ENCODE results near the gene CLMN. TPM values are rescaled to one million over a fixed set of nuclear protein-coding genes. Genes with fewer than 3 reads are reported as not detected.
"Not testable (repeated sequence)": the region's sequence is repeated elsewhere in the genome, so short reads cannot be mapped to it uniquely, and the experiment has no call there.

CLMN gene
- total RNA-seq, 1 donor: 1.1 TPM

DNA sequence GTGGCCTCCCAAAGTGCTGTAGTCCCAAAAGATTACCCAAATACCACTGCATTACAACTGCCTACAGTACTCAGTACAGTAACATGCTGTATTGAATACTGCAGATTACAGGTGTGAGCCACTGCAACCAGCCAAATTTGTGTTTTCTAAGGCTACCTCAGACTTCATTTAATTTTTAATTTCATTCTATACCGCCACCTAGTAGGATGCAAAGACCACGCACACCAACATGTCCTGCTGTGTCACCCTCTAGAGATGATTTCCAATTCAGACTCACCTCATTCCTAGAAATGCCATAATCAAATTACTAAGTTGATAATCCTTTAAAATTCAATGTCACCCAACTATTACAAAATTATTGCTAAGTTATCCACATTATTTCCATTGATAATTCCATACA is 177.5 kb downstream of the CLMN start:
- Histone ChIP-seq H3K36me3 (ENCODE audit: insufficient read depth, low read length) (no peaks in the 10 kb centered on the region), H3K4me2 (ENCODE audit: insufficient read depth, low read length) (no peak overlapping the region), H3K27ac (ENCODE audit: low read depth, low read length) (no peak overlapping the region), H4K20me1 (ENCODE audit: insufficient read depth, low read length) (peaks cover 35% of the 10 kb centered on the region), H3K4me3 (ENCODE audit: insufficient read depth, low read length) (no peak overlapping the region), H2AFZ (ENCODE audit: low read length) (no peak overlapping the region), H3K9me3 (ENCODE audit: low read depth, low read length) (no peaks in the 10 kb centered on the region), H3K4me1 (ENCODE audit: insufficient read depth, low read length) (peaks cover 16% of the 10 kb centered on the region), H3K27me3 (ENCODE audit: insufficient read depth, low read length) (no peaks in the 10 kb centered on the region), H3K79me2 (ENCODE audit: insufficient read depth, low read length) (peaks cover 94% of the 10 kb centered on the region)
- TF ChIP-seq, protein P1, sequence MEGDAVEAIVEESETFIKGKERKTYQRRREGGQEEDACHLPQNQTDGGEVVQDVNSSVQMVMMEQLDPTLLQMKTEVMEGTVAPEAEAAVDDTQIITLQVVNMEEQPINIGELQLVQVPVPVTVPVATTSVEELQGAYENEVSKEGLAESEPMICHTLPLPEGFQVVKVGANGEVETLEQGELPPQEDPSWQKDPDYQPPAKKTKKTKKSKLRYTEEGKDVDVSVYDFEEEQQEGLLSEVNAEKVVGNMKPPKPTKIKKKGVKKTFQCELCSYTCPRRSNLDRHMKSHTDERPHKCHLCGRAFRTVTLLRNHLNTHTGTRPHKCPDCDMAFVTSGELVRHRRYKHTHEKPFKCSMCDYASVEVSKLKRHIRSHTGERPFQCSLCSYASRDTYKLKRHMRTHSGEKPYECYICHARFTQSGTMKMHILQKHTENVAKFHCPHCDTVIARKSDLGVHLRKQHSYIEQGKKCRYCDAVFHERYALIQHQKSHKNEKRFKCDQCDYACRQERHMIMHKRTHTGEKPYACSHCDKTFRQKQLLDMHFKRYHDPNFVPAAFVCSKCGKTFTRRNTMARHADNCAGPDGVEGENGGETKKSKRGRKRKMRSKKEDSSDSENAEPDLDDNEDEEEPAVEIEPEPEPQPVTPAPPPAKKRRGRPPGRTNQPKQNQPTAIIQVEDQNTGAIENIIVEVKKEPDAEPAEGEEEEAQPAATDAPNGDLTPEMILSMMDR (IDR thresholded peaks at IDR 0.05; ENCODE audit: extremely low read depth, low read depth, low read length): no peak
- DNase-seq (ENCODE audit: insufficient read length, low spot score, missing footprints): no peak

DNA sequence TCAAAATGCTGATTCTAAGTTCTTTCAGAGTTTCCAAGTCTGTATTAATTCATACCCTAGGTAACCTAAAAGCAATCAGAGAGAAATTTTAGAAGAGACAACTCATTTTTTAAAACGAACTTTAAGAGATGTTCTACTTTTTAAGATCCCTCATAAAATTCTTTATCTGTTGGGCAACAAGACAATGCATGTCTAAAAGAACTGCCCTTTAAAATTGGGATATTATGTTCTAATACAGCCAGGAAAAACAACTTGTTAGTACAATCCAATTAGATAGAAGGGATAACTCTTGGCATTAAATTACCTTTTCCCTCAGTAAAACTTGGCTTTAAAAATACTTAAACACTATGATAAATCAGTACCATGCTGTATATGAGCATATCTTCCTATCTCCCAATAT is 178.0 kb downstream of the CLMN start:
- Histone ChIP-seq H3K4me3 (ENCODE audit: insufficient read depth, low read length) (no peak overlapping the region), H3K4me2 (ENCODE audit: insufficient read depth, low read length) (no peak overlapping the region), H3K27me3 (ENCODE audit: insufficient read depth, low read length) (no peaks in the 10 kb centered on the region), H3K36me3 (ENCODE audit: insufficient read depth, low read length) (no peaks in the 10 kb centered on the region), H3K79me2 (ENCODE audit: insufficient read depth, low read length) (peaks cover 94% of the 10 kb centered on the region), H3K27ac (ENCODE audit: low read depth, low read length) (no peak overlapping the region), H2AFZ (ENCODE audit: low read length) (no peak overlapping the region), H4K20me1 (ENCODE audit: insufficient read depth, low read length) (peaks cover 39% of the 10 kb centered on the region), H3K9me3 (ENCODE audit: low read depth, low read length) (no peaks in the 10 kb centered on the region), H3K4me1 (ENCODE audit: insufficient read depth, low read length) (peaks cover 16% of the 10 kb centered on the region)
- TF ChIP-seq, protein P1 (IDR thresholded peaks at IDR 0.05; ENCODE audit: extremely low read depth, low read depth, low read length): no peak
- DNase-seq (ENCODE audit: insufficient read length, low spot score, missing footprints): no peak

DNA sequence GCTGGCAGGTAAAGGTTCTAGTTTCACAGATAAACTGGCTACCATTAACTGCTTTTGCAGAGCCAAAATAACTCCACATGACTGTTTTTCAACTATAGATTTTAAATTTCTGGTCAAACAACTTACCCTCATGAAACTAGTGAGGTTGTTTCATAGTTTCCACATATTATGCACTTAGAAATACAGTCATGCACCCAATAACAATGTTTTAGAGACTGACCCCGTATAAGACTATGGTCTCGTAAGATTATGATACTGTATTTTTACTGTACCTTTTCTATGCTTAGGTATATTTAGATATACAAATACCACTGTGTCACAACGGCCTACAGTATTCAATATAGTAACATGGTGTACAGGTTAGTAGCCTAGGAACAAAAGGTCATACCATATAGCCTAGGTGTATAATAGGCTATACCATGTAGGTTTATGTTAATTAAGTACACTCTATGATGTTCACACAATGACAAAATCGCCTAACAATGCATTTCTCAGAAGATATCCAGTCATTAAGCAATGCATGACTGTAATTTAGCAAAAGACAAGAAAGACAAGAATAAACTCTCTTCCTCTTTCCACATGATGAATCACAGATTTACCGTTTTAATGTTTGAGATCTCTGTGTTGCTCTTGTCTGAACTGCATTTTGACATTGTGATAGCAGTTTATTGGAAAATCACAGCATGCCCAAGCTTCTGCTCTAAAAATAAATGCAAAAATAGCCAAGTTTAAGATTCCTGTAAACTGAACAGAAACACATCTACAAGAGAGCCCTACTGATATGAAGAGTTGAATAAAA is 179.4 kb downstream of the CLMN start:
- no peak overlapping the region for H3K4me3 ChIP-seq (ENCODE audit: insufficient read depth, low read length)
- TF ChIP-seq, protein P1 (IDR thresholded peaks at IDR 0.05; ENCODE audit: extremely low read depth, low read depth, low read length): no peak
- no peaks in the 10 kb centered on the region for H3K36me3 ChIP-seq (ENCODE audit: insufficient read depth, low read length)
- H3K27me3 ChIP-seq (ENCODE audit: insufficient read depth, low read length): no peaks in the 10 kb centered on the region
- peaks cover 50% of the 10 kb centered on the region for H4K20me1 ChIP-seq (ENCODE audit: insufficient read depth, low read length)
- DNase-seq (ENCODE audit: insufficient read length, low spot score, missing footprints): no peak
- peak overlapping the region; percentile 39 for H3K27ac ChIP-seq (ENCODE audit: low read depth, low read length)
- H3K4me1 ChIP-seq (ENCODE audit: insufficient read depth, low read length): peaks cover 16% of the 10 kb centered on the region
- H3K79me2 ChIP-seq (ENCODE audit: insufficient read depth, low read length): peaks cover 95% of the 10 kb centered on the region
- no peak overlapping the region for H3K4me2 ChIP-seq (ENCODE audit: insufficient read depth, low read length)
- no peak overlapping the region for H2AFZ ChIP-seq (ENCODE audit: low read length)
- no peaks in the 10 kb centered on the region for H3K9me3 ChIP-seq (ENCODE audit: low read depth, low read length)

DNA sequence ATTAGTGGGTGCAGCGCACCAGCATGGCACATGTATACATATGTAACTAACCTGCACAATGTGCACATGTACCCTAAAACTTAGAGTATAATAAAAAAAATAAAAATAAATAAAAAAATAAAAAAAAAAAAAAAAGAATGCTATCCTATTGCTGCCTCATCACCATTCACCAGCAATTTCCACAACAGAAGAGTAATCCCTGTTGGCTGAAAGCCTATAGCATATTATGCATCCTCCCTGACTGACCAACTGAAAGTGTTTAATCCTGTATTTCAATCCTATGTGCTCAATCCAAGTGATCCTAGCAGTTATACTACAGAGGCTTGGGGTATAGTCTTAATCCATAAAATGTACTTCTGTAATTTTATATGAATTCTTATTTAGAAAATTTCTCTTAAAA is 180.8 kb downstream of the CLMN start:
- Histone ChIP-seq H3K27me3 (ENCODE audit: insufficient read depth, low read length) (no peaks in the 10 kb centered on the region), H2AFZ (ENCODE audit: low read length) (no peak overlapping the region), H3K4me3 (ENCODE audit: insufficient read depth, low read length) (no peak overlapping the region), H3K4me2 (ENCODE audit: insufficient read depth, low read length) (no peak overlapping the region), H3K36me3 (ENCODE audit: insufficient read depth, low read length) (no peaks in the 10 kb centered on the region), H3K79me2 (ENCODE audit: insufficient read depth, low read length) (peaks cover 94% of the 10 kb centered on the region), H3K9me3 (ENCODE audit: low read depth, low read length) (no peaks in the 10 kb centered on the region), H3K4me1 (ENCODE audit: insufficient read depth, low read length) (peaks cover 16% of the 10 kb centered on the region), H4K20me1 (ENCODE audit: insufficient read depth, low read length) (peaks cover 45% of the 10 kb centered on the region), H3K27ac (ENCODE audit: low read depth, low read length) (no peak overlapping the region)
- TF ChIP-seq, protein P1 (IDR thresholded peaks at IDR 0.05; ENCODE audit: extremely low read depth, low read depth, low read length): no peak
- no peak for DNase-seq (ENCODE audit: insufficient read length, low spot score, missing footprints)

DNA sequence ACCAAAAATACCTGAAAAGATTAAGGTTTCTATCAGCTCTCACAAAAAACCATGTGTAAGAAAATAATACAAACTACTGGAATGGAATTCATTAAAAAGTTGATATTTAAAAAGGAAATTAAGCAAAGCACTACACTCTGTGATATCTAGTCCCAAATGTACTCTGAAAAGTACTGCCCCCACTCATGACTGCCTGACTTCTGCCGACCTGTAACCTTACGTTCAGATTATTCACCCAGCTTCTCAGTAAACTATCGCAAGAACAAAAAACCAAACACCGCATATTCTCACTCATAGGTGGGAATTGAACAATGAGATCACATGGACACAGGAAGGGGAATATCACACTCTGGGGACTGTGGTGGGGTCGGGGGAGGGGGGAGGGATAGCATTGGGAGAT is 181.3 kb downstream of the CLMN start:
- not testable (repeated sequence) for H3K36me3 ChIP-seq (ENCODE audit: insufficient read depth, low read length); DNase-seq (ENCODE audit: insufficient read length, low spot score, missing footprints); H3K27me3 ChIP-seq (ENCODE audit: insufficient read depth, low read length); H3K27ac ChIP-seq (ENCODE audit: low read depth, low read length); H2AFZ ChIP-seq (ENCODE audit: low read length); H3K4me2 ChIP-seq (ENCODE audit: insufficient read depth, low read length); H3K9me3 ChIP-seq (ENCODE audit: low read depth, low read length); H3K4me3 ChIP-seq (ENCODE audit: insufficient read depth, low read length)
- H3K79me2 ChIP-seq (ENCODE audit: insufficient read depth, low read length): peaks cover 90% of the 10 kb centered on the region
- peaks cover 45% of the 10 kb centered on the region for H4K20me1 ChIP-seq (ENCODE audit: insufficient read depth, low read length)
- H3K4me1 ChIP-seq (ENCODE audit: insufficient read depth, low read length): peaks cover 17% of the 10 kb centered on the region
